Transverse colon (tissue), 4 donors: Measurements from ENCODE around the gene CTTN. TPM values are rescaled to one million over a fixed set of nuclear protein-coding genes. Genes with fewer than 3 reads are reported as not detected.

Experiments used
- DNase-seq: peaks from one replicate; pipeline ENCODE4 v3.0.0-alpha.2; 2019
- H3K27ac ChIP-seq, 4 donors: fragments of 200-600 bp; sonication (generic); 2 replicates each; pipeline ENCODE4 v1.5.1; 2016 to 2018; ENCODE audit warnings: inconsistent platforms in 4 of 4
- H3K27me3 ChIP-seq: fragments of 200-600 bp; sonication (generic); 2 replicates; pipeline ENCODE4 v1.5.1; 2017; ENCODE audit warnings: inconsistent platforms
- H3K36me3 ChIP-seq, 4 donors: fragments of 200-600 bp; sonication (generic); 2 replicates each; pipeline ENCODE4 v1.5.1; 2017 to 2019; ENCODE audit warnings: inconsistent platforms in 4 of 4
- H3K4me1 ChIP-seq, 4 donors: fragments of 200-600 bp; sonication (generic); 2 replicates each; pipeline ENCODE4 v1.5.1; 2017 to 2020; ENCODE audit warnings: inconsistent platforms in 4 of 4
- H3K4me3 ChIP-seq, 4 donors: fragments of 200-600 bp; sonication (generic); 1 replicate in 1 of 4; 2 replicates in 3 of 4; pipeline versions ENCODE4 v1.5.1 to v1.6.1; 2017 to 2019; ENCODE audit warnings: inconsistent platforms in 4 of 4
- H3K9me3 ChIP-seq, 2 donors: fragments of 200-600 bp; sonication (generic); 2 replicates each; pipeline ENCODE4 v1.5.1; 2017 to 2019; ENCODE audit warnings: inconsistent platforms in 2 of 2
- CTCF ChIP-seq, 5 experiments: fragments of 200-600 bp in 3 of 5; fragments of 450-650 bp in 2 of 5; sonication (generic) in 3 of 5; IDR thresholded peaks; 1 replicate in 2 of 5; 2 replicates in 3 of 5; pipeline ENCODE4 v1.5.1; 2016 to 2017; ENCODE audit warnings: antibody characterized with exemption in 5 of 5, inconsistent platforms in 3 of 5, mild to moderate bottlenecking in 2 of 5, moderate library complexity in 1 of 5
- EP300 ChIP-seq: sonication (generic); formaldehyde crosslinking; IDR thresholded peaks from one replicate; pipeline ENCODE4 v1.6.1; 2017; ENCODE audit warnings: antibody characterized with exemption, low read depth
- POLR2A ChIP-seq: fragments of 450-650 bp; IDR thresholded peaks from one replicate; pipeline ENCODE4 v1.6.1; 2016; ENCODE audit warnings: antibody characterized with exemption, mild to moderate bottlenecking, moderate library complexity
- POLR2AphosphoS5 ChIP-seq, 3 donors: sonication (generic); formaldehyde crosslinking; IDR thresholded peaks; one replicate each; pipeline ENCODE4 v1.6.1; 2016; ENCODE audit warnings: antibody characterized with exemption in 3 of 3
- WGBS, 2 donors: methylation state at CpG; one replicate each; pipeline ENCODE4 v1.1.5; 2018; ENCODE audit warnings: low coverage in 1 of 2; 5-methylcytosine and 5-hydroxymethylcytosine counted together
- in situ Hi-C, 4 donors: fragments of 200-750 bp; cut with MboI; loops; one replicate each; pipeline versions ENCODE4 v1.15.0 to v1.15.1; 2017; ENCODE audit warnings: low sequenced_read_pairs in 3 of 4, low pct_ligation_motif_present in 1 of 4, low pct_unique_long_range_greater_than_20kb in 1 of 4
- intact Hi-C: fragments of 100-400 bp; cut with DNase I; formaldehyde crosslinking; loops from one replicate; pipeline ENCODE4 v1.15.1; 2023; ENCODE audit warnings: low total_unique reads
- total RNA-seq, 4 donors: library from RNA; depleted of rRNA; stranded (reverse); fragments of >200 nt; gene quantifications; one replicate each; pipeline ENCODE4 v1.1.0, GENCODE V29; 2016

CTTN gene
- total RNA-seq, 4 donors from 2014 or later = 203 to 449 (median 365) TPM

- H3K36me3 ChIP-seq = peaks cover 0 to 45% (median 14%) of the 10 kb centered on the region in 4 donors
- no peak overlapping the region for H3K27ac ChIP-seq
- no peak for DNase-seq
- TF ChIP-seq EP300 = no peak
- no peak for TF ChIP-seq POLR2A
- no peak for TF ChIP-seq CTCF (IDR thresholded peaks at IDR 0.05)
- no peak for TF ChIP-seq POLR2AphosphoS5 (IDR thresholded peaks at IDR 0.05)
- no peaks in the 10 kb centered on the region for H3K4me1 ChIP-seq
- intact Hi-C loops (no loop called here), in situ Hi-C loops (no loop called here)
- H3K27me3 ChIP-seq = no peaks in the 10 kb centered on the region
- H3K4me3 ChIP-seq = no peak overlapping the region
- WGBS, 2 donors = 94 to 98% methylated on average over 8 to 25 of the region's 25 CpGs
- no peaks in the 10 kb centered on the region for H3K9me3 ChIP-seq
Measured at GRCh38 chr11:70430671-70431574, 32.6 kb downstream of the CTTN start.

GRCh38 chr11:70431611-70432010, 33.3 kb downstream of the CTTN start:
- intact Hi-C loops = no loop called here
- H3K36me3 ChIP-seq = peaks cover 0 to 45% (median 15%) of the 10 kb centered on the region in 4 donors
- in situ Hi-C loops = no loop called here

DNA sequence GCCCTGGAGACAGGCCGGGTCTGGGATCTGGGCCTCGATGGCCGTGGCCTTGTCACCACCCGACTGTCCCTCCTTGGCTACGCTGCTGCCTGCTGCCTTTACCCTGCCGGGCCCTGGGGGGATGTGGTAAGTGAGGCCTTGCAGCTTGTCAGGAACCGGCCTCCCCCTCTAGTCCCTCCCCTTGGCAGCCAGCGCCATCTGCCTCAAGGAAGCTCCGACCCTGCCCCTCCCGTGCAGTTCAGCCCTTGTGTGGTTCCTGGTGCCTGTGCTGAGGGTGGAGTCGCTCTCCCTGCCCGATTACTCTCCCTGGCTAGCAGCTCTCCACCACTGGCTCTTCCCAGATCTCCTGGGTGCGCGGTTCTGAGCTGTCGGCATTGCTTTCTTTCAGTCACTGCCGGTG, 33.7 kb downstream of the CTTN start:
- WGBS, 2 donors = 76% methylated on average over 16 of the region's 16 CpGs; no CpG with 5 or more reads in 1 of the 2 donors
- Histone ChIP-seq H3K36me3 (peaks cover 0 to 45% (median 15%) of the 10 kb centered on the region in 4 donors), H3K4me1 (no peaks in the 10 kb centered on the region), H3K27me3 (no peaks in the 10 kb centered on the region), H3K4me3 (no peak overlapping the region), H3K27ac (no peak overlapping the region), H3K9me3 (no peaks in the 10 kb centered on the region)
- intact Hi-C loops (no loop called here), in situ Hi-C loops (no loop called here)
- TF ChIP-seq EP300 (no peak), POLR2AphosphoS5 (IDR thresholded peaks at IDR 0.05) (no peak), CTCF (IDR thresholded peaks at IDR 0.05) (no peak), POLR2A (no peak)
- DNase-seq = no peak

More at GRCh38 chr11:70431611-70432010, 33.3 kb downstream of the CTTN start:
- 94 to 96% methylated on average over 5 to 12 of the region's 12 CpGs for WGBS, 2 donors
- DNase-seq = no peak
- Histone ChIP-seq H3K4me3 (no peak overlapping the region), H3K9me3 (no peaks in the 10 kb centered on the region), H3K4me1 (no peaks in the 10 kb centered on the region), H3K27ac (no peak overlapping the region), H3K27me3 (no peaks in the 10 kb centered on the region)
- TF ChIP-seq EP300 (no peak), CTCF (IDR thresholded peaks at IDR 0.05) (no peak), POLR2AphosphoS5 (IDR thresholded peaks at IDR 0.05) (no peak), POLR2A (no peak)

DNA sequence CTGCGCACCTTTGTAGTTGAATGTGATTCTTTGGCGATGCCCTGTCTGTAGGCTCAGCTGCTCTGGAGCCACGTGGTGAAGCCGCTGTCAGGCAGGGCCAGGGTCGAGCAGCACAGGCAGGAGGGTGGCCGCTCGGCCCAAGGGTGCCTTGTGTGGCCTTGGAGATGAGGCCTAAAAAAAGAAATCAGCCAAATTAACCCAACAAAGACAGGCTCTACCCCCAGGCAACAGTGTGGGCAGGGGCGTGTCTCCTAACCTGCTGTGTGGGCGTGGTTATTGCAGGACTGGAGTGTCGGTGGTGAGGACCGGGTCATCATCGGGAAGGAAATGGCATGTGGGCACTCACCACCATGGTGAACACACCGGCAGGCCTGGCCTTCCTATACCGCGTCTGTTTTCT, 34.3 kb downstream of the CTTN start:
- TF ChIP-seq POLR2AphosphoS5 (IDR thresholded peaks at IDR 0.05) (no peak), CTCF (IDR thresholded peaks at IDR 0.05) (no peak), EP300 (no peak), POLR2A (no peak)
- in situ Hi-C loops (no loop called here), intact Hi-C loops (no loop called here)
- Histone ChIP-seq H3K4me3 (no peak overlapping the region), H3K4me1 (no peaks in the 10 kb centered on the region), H3K27ac (no peak overlapping the region), H3K27me3 (no peaks in the 10 kb centered on the region), H3K36me3 (peaks cover 0 to 45% (median 15%) of the 10 kb centered on the region in 4 donors), H3K9me3 (no peaks in the 10 kb centered on the region)
- 89% methylated on average over 15 of the region's 15 CpGs; no CpG with 5 or more reads in 1 of the 2 donors for WGBS, 2 donors
- no peak for DNase-seq
